HG03103 (cell line): ENCODE data around the gene LRRC47.

Experiments
- ATAC-seq: cut with Tn5 transposase; IDR thresholded peaks from one replicate; pipeline ENCODE4 v1.9.1; 2021; ENCODE audit warnings: low read depth; ENCODE audit not compliant: unreplicated experiment

LRRC47 gene

GRCh38 chr1:3796215-3797061 is at the start of gene LRRC47:
Gene LRRC47 (minus strand): TSS chr1:3796498. CDS start chr1:3796476, 22 bp downstream.
- peak; percentile 94 for ATAC-seq

DNA sequence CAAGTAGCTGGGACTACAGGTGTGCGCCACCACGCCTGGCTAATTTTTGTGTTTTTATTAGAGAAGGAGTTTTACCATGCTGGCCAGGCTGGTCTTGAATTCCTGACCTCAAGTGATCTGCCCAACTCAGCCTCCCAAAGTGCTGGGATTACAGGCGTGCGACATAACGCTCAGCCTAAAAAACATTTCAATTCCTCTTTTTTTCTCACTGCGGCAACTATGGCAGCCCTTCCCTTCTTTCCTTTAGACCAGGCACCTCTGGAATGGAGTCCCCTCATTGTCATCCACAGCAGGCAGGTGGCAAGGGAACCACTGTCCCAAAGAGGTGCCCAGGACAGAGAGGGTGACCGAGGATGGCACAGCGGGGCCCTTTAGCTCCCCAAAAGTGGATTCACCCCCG is 46.6 kb upstream of the LRRC47 start:
- no peak for ATAC-seq

- ATAC-seq, result no peak
Observed at GRCh38 chr1:3841491-3841890, 45.2 kb upstream of the LRRC47 start.

DNA sequence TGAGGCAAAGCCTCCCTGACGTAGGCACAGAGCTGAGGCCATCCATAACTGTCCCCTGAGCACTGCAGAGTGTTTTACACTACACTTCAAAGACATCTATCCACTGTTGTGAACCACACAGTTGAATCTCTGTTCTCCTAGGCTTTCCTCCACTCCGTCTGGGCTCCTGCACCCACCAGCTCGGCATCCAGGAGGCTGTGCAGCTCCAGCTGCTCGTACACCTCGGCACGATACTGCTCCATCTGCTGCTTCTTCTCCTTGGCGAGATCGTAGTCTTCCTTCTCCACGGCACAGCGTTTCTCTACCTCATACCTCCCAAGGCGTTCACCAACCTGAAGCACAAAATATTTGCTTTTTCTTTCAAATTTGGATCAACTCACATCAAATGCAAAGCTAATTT is 42.5 kb upstream of the LRRC47 start:
- ATAC-seq, result no peak

DNA sequence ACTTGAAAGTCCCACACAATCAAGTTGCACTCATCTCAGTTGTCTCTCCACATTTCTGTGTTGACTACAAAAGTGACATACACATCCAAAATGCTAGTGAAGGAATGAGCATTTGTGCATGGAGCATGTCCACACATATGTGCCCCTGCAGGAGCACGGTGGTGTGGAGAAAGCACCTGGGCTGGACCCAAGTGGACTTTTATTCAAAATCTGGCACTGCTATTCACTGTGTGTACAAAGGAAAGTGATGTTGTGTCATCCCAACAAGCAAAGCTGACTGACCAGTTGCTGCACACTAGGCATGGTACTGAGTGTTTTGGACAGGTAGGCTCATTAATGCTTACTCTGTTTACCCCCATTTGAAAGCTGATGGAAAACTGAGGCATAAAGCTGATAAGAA is 41.4 kb upstream of the LRRC47 start:
- no peak for ATAC-seq

DNA sequence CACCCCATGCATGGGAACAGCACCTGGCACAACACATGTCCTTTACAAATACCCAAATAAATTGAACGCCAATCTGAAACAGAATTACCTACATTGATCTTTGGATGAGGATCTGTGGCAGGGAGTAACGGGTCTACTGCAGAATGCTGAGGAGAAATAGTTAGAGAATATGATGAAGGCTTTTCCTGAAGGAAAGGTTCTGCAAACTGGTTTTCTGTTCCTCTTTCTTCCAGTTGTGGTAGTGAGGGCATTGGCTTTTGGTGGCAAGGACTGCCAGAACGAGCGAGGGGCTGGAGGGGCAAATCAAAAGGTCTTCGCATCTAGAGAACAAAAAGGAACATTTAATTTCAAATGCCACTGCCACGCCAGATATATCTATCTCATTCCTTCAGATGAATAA is 40.9 kb upstream of the LRRC47 start:
- no peak for ATAC-seq

- ATAC-seq, result no peak
Observed at GRCh38 chr1:3836421-3836820, 40.1 kb upstream of the LRRC47 start.

GRCh38 chr1:3834701-3835100 is 38.4 kb upstream of the LRRC47 start:
- ATAC-seq, result no peak

- no peak for ATAC-seq
Observed at GRCh38 chr1:3831689-3832088, 35.4 kb upstream of the LRRC47 start.

DNA sequence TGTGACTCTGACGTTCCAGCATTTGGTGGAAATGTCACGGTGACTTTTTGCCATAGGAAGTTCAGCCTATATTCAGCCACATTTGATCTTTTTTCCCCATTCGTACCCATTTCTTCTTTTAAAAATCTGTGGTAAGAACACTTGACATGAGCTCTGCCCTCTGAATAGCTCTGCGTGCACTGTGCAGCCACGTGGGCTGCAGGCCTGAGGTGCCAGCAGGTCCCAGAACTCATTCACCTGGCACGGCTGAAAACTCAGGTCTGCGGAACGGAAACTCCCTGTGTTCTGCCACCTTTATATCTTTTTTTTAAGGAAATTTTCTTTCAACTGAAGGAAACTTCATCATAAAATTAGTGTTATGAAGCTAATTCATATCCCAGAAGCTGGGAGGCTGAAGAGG is 32.1 kb upstream of the LRRC47 start:
- ATAC-seq, result no peak

- ATAC-seq, result no peak
Observed at GRCh38 chr1:3827813-3828307, 31.6 kb upstream of the LRRC47 start.

GRCh38 chr1:3825356-3825755 is 29.1 kb upstream of the LRRC47 start:
- no peak for ATAC-seq

DNA sequence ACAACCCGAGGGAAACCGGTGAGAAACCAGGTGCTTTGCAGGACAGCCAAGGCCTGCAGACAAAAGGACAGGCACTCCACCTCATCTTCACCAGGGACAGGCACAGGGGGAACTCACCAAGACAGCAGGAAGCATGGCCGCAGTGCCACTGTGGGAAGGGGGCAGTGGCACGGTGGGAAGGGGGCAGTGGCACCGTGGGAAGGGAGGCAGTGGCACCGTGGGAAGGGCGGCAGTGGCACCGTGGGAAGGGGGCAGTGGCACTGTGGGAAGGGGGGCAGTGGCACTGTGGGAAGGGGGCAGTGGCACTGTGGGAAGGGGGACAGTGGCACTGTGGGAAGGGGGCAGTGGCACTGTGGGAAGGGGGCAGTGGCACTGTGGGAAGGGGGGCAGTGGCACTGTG is 28.4 kb upstream of the LRRC47 start:
- ATAC-seq, result no peak

DNA sequence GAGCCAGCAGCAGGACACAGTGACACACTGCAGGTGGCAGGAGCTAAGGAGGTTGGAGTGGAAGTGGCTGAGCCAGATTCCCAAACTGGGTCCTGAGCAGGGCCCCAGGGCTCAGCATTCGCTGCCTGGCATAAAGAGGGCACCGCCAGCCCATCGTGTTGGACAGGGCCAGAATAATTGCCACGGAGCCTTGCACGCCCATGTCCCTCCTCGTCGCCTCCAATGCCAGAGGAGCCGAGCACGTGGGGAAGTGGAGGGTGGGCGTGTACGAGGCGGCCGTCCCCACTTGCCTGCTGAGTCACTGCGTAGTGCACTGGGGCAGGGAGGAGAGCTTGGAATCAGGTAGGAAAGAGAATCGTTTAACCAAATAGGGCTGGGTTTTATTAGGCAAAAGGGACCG is 26.1 kb upstream of the LRRC47 start:
- no peak for ATAC-seq

DNA sequence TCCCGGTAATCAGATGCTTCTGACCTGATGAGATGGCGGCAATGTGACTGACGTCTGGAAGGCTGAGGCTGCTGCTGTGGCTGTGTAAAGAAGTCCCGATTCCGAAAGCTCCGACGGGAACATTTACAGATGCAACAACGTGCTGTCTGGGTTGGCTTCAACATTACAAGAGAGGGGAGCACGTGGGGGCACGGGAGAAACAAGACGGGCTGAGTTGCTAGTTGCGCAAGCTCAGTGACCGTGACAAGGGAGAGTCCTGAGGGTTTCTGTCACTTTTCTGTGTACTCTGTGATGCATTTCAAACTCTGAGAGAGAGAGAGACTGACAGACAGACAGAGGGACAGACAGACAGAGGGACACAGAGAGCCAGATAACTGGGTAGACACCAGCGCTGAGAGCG is 25.6 kb upstream of the LRRC47 start:
- ATAC-seq, result no peak

DNA sequence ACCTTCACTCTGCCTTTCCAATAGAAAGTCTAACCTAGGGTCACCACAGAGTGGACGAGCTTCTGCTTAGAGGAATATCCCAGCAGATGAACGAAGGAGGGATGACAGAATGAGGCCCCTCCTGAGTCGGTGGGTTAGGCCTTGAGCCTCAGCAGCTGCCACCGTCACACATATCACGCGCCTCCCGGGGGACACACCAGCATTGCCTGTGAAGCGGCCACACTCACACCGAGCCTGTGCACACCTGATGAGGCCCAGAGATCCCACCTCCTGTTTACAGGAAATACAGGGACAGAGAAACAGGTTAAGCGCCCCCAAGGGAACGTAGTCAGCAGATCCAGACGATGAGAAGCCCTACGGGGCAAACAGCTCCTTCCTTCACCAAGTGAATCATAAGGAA is 25.1 kb upstream of the LRRC47 start:
- no peak for ATAC-seq

- no peak for ATAC-seq
Observed at GRCh38 chr1:3821004-3821403, 24.7 kb upstream of the LRRC47 start.

GRCh38 chr1:3820316-3820715 is 24.0 kb upstream of the LRRC47 start:
- no peak for ATAC-seq

DNA sequence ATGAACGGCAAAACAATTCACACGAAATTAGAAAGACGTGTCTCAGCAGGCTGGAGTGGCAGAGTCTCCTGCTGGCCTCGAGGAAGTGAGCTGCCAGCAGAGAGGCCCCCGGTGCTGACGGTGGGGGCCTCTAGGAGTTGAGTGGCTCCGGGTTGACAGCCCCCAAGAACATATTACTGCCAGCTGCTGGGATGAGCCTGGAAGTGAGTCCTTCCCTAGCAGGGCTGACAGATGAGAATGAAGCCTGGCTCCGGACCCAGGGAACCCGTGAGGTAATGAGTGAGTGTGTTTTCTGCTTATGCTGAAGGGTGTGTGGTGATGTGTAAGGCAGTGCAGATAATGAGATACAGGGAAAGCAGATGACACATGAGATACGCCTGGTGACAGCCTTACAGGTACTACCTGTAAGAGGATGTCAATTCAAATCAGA is 23.5 kb upstream of the LRRC47 start:
- ATAC-seq, result no peak

GRCh38 chr1:3817821-3818597 is 21.7 kb upstream of the LRRC47 start:
- ATAC-seq, result no peak

- no peak for ATAC-seq
Observed at GRCh38 chr1:3817138-3817740, 20.9 kb upstream of the LRRC47 start.
